HepG2 (cell line): ENCODE measurements around the gene TAB2. TPM values are rescaled to one million over a fixed set of nuclear protein-coding genes. Genes with fewer than 3 reads are reported as not detected.

Experiments
- ATAC-seq: fragments of 200-7000 bp; cut with Tn5 transposase; 3 replicates; pipeline ENCODE4 v1.9.1; 2020; ENCODE audit warnings: mild to moderate bottlenecking, moderate library complexity
- BruUV-seq: library from RNA; stranded (reverse); fragments of 400-500 nt; replicated peaks from 2 replicates; lab custom pipeline; 2021; lab: Mats Ljungman, UMichigan
- CTCF ChIA-PET: fragments of 300-600 bp; formaldehyde crosslinking; extraction: SDS; loops from one replicate; lab custom pipeline; 2021; ENCODE audit warnings: low total read pairs, inconsistent platforms, low intra/inter-chr PET ratio; lab: Yijun Ruan, JAX
- POLR2A ChIA-PET: fragments of 350-600 bp; sonication (Branson Sonifier 250); formaldehyde crosslinking; loops from one replicate; lab custom pipeline; 2020; ENCODE audit warnings: antibody characterized with exemption, inconsistent platforms; lab: Yijun Ruan, JAX
- DNase-seq: peaks from one replicate; pipeline ENCODE4 v3.0.0-alpha.2; 2015; ENCODE audit warnings: low spot score
- FAIRE-seq: peaks from 3 replicates; lab custom pipeline; 2011; peaks lifted over from hg19 to GRCh38; lab: Jason Lieb, UNC
- H2AFZ ChIP-seq: one replicate; pipeline ENCODE4 v1.6.1; 2011; ENCODE audit warnings: low read length, inconsistent platforms
- H3K27ac ChIP-seq: fragments of 300-600 bp; 3 replicates; pipeline ENCODE4 v1.8.0; 2011; ENCODE audit warnings: mixed run types, mild to moderate bottlenecking, mixed read lengths, low read length, inconsistent platforms; ENCODE audit not compliant: insufficient read depth; ENCODE audit errors: extremely low read length
- H3K27me3 ChIP-seq, 2 experiments: fragments of 200-600 bp in 1 of 2; 2 replicates in 1 of 2; 3 replicates in 1 of 2; pipeline versions ENCODE4 v1.6.0 to v1.8.0; 2011; ENCODE audit warnings: low read length in 2 of 2, mild to moderate bottlenecking in 2 of 2, moderate library complexity in 2 of 2, inconsistent platforms in 1 of 2; ENCODE audit not compliant: insufficient read depth in 2 of 2, control insufficient read depth in 1 of 2
- H3K36me3 ChIP-seq, 2 experiments: fragments of 200-600 bp in 1 of 2; replicated peaks in 1 of 2; 2 replicates in 1 of 2; 3 replicates in 1 of 2; pipeline versions ENCODE4 v1.5.1 to v1.8.0; 2011; ENCODE audit warnings: low read length in 2 of 2, inconsistent platforms in 1 of 2; ENCODE audit not compliant: insufficient read depth in 2 of 2, control insufficient read depth in 1 of 2
- H3K4me1 ChIP-seq: 2 replicates; pipeline ENCODE4 v1.5.1; 2012; ENCODE audit warnings: low read length, inconsistent platforms; ENCODE audit not compliant: insufficient read depth
- H3K4me2 ChIP-seq: 2 replicates; pipeline ENCODE4 v1.6.0; 2011; ENCODE audit warnings: low read depth, low read length, inconsistent platforms
- H3K4me3 ChIP-seq, 3 experiments: fragments of 200-600 bp in 1 of 3; sonication (generic), shearing (Covaris generic) in 1 of 3; replicated peaks in 1 of 3; 2 replicates each; pipeline ENCODE4 v1.5.1; 2011 to 2016; ENCODE audit warnings: low read length in 3 of 3, inconsistent platforms in 2 of 3, low read depth in 2 of 3, mild to moderate bottlenecking in 2 of 3, control low read depth in 1 of 3, mixed read lengths in 1 of 3; ENCODE audit not compliant: insufficient read depth in 1 of 3
- H3K79me2 ChIP-seq: one replicate; pipeline ENCODE4 v1.6.1; 2011; ENCODE audit warnings: low read length, inconsistent platforms; ENCODE audit not compliant: insufficient read depth
- H3K9ac ChIP-seq: 2 replicates; pipeline ENCODE4 v1.6.0; 2011; ENCODE audit warnings: mild to moderate bottlenecking, low read depth, low read length, inconsistent platforms; ENCODE audit not compliant: insufficient read depth
- H3K9me3 ChIP-seq: 2 replicates; pipeline ENCODE4 v1.5.1; 2012; ENCODE audit warnings: mild to moderate bottlenecking, low read length
- H4K20me1 ChIP-seq: 2 replicates; pipeline ENCODE4 v1.6.0; 2011; ENCODE audit warnings: inconsistent platforms, mild to moderate bottlenecking, low read length, moderate library complexity; ENCODE audit not compliant: insufficient read depth
- DNMT3B ChIP-seq: conservative IDR thresholded peaks from 2 replicates; pipeline ENCODE4 v1.6.1; 2016; ENCODE audit warnings: missing biosample characterization, control low read depth
- EED ChIP-seq: sonication (generic); formaldehyde crosslinking; IDR thresholded peaks from 2 replicates; pipeline ENCODE4 v1.5.0; 2020; ENCODE audit warnings: mild to moderate bottlenecking, missing genetic modification reagents
- MIXL1 ChIP-seq: IDR thresholded peaks from 2 replicates; pipeline ENCODE4 v1.6.1; 2016
- ZKSCAN1 ChIP-seq: fragments of 150-350 bp; IDR thresholded peaks from 2 replicates; pipeline ENCODE4 v1.6.1; 2014; ENCODE audit warnings: low read length
- ZNF784 ChIP-seq: sonication (generic); formaldehyde crosslinking; IDR thresholded peaks from 2 replicates; pipeline ENCODE4 v1.5.1; 2020; ENCODE audit warnings: missing genetic modification reagents, mild to moderate bottlenecking, borderline replicate concordance
- WGBS: methylation state at CpG from one replicate; pipeline ENCODE4 v1.1.6; 2017; ENCODE audit warnings: low lambda C conversion rate; 5-methylcytosine and 5-hydroxymethylcytosine counted together
- in situ Hi-C: cut with HindIII; loops from 2 replicates; pipeline ENCODE4 v1.10.0; 2017; ENCODE audit warnings: low pct_unique_long_range_greater_than_20kb; ENCODE audit not compliant: extremely low pct_ligation_motif_present
- intact Hi-C: fragments of 100-400 bp; cut with micrococcal nuclease; formaldehyde crosslinking; loops from one replicate; pipeline ENCODE4 v1.10.0; 2022; ENCODE audit not compliant: unreplicated experiment
- polyA plus RNA-seq, 8 experiments: library from polyadenylated mRNA; depleted of rRNA in 3 of 8; stranded (reverse) in 7 of 8; unstranded in 1 of 8; fragments of >200 nt; fragmentation: Illumina TruSeq in 4 of 8; extraction: Trizol in 4 of 8; gene quantifications; 2 replicates each; pipeline versions ENCODE4 v1.2.1 to v1.2.3, GENCODE V29; 2011 to 2016; ENCODE audit warnings: low read depth in 4 of 8, missing spikeins in 1 of 8, mixed read lengths in 1 of 8; ENCODE audit not compliant: insufficient read depth in 1 of 8
- total RNA-seq, 5 experiments: library from RNA; depleted of rRNA; stranded (reverse); fragments of >200 nt; fragmentation: Illumina TruSeq; extraction: Trizol; gene quantifications; 2 replicates each; pipeline ENCODE4 v1.2.3, GENCODE V29; 2016; ENCODE audit warnings: low read depth in 1 of 5
- TF ChIP-seq, protein P1 (sequence below): sonication (generic); formaldehyde crosslinking; IDR thresholded peaks from 2 replicates; pipeline ENCODE4 v1.9.0; 2021; ENCODE audit warnings: missing genetic modification reagents, mild to moderate bottlenecking, borderline replicate concordance
- TF ChIP-seq, protein P2 (sequence below): sonication (generic); formaldehyde crosslinking; IDR thresholded peaks from 2 replicates; pipeline ENCODE4 v1.8.0; 2022; ENCODE audit warnings: missing genetic modification reagents, low read depth, mild to moderate bottlenecking, borderline replicate concordance

The TAB2 gene
- total and polyA plus RNA-seq, 2 of the 13 experiments (the other 11 are each of a cell fraction or from before 2014, with no cell fraction given) = 23.7 to 50.2 TPM

DNA sequence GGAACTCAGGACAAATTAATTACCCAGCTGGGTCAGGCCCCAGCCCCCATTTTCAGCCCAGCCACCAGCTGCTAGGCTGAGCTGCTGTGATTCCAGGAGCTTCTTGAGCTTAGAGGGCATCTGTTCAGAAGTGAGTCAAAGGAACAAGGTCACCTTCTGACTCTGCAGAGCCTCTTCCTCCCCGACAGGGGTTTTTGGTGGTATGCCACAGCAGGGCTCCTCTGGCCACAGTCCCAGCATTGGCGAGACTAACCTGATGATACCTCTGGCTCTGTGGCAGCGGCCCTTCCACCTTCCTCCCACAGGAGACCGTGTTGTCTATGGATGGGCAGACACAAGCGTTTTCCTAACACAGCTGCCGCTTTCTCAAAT lies 127.6 kb downstream of the TAB2 start:
- Histone ChIP-seq H2AFZ (no peak overlapping the region), H3K36me3 (no peaks in the 10 kb centered on the region), H3K9ac (no peak overlapping the region), H3K27ac (no peak overlapping the region), H4K20me1 (no peaks in the 10 kb centered on the region), H3K27me3 (no peaks in the 10 kb centered on the region), H3K4me2 (peak overlapping the region; percentile 15), H3K9me3 (no peaks in the 10 kb centered on the region), H3K4me3 (0 out of 6 replicates have a peak overlapping the region, but pooled peaks of 1 of the 3 experiments have one; percentile 1), H3K4me1 (peaks cover 44% of the 10 kb centered on the region), H3K79me2 (no peaks in the 10 kb centered on the region)
- in situ Hi-C loops (no loop called here), intact Hi-C loops (no loop called here)
- ATAC-seq = peak; percentile 10
- ChIA-PET POLR2A (no interaction called here), CTCF (no interaction called here)
- TF ChIP-seq, protein P1, sequence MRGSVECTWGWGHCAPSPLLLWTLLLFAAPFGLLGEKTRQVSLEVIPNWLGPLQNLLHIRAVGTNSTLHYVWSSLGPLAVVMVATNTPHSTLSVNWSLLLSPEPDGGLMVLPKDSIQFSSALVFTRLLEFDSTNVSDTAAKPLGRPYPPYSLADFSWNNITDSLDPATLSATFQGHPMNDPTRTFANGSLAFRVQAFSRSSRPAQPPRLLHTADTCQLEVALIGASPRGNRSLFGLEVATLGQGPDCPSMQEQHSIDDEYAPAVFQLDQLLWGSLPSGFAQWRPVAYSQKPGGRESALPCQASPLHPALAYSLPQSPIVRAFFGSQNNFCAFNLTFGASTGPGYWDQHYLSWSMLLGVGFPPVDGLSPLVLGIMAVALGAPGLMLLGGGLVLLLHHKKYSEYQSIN (CRISPR knock-in tag) = no peak
- TF ChIP-seq EED = no peak
- no peak for TF ChIP-seq ZNF784 (CRISPR knock-in tag)
- TF ChIP-seq MIXL1 (CRISPR knock-in tag) = 0 out of 2 replicates have a peak, but pooled peaks have one; percentile 51
- DNase-seq = no peak
- BruUV-seq = no TSS peak
- 43% methylated on average over 5 of the region's 6 CpGs for WGBS
- FAIRE-seq = no peak

GRCh38 chr6:149445573-149445972 lies 128.1 kb downstream of the TAB2 start:
- no peaks in the 10 kb centered on the region for H3K79me2 ChIP-seq
- peak overlapping the region; percentile 15 for H3K4me2 ChIP-seq
- no peak overlapping the region for H3K27ac ChIP-seq
- CTCF ChIA-PET = no interaction called here
- no peaks in the 10 kb centered on the region for H4K20me1 ChIP-seq
- 48% methylated on average over 7 of the region's 7 CpGs for WGBS
- no TSS peak for BruUV-seq
- DNase-seq (no peak), ATAC-seq (peak; percentile 19), FAIRE-seq (no peak)
- H2AFZ ChIP-seq = no peak overlapping the region
- no peak overlapping the region for H3K9ac ChIP-seq
- POLR2A ChIA-PET = no interaction called here
- H3K27me3 ChIP-seq = no peaks in the 10 kb centered on the region
- H3K36me3 ChIP-seq = no peaks in the 10 kb centered on the region
- no peaks in the 10 kb centered on the region for H3K9me3 ChIP-seq
- H3K4me3 ChIP-seq = 0 out of 6 replicates have a peak overlapping the region, but pooled peaks of 1 of the 3 experiments have one; percentile 1
- H3K4me1 ChIP-seq = peaks cover 40% of the 10 kb centered on the region
- in situ Hi-C loops = no loop called here
- intact Hi-C loops = no loop called here
- TF ChIP-seq DNMT3B (CRISPR knock-in tag) = no peak
- no peak for TF ChIP-seq ZKSCAN1
- TF ChIP-seq, protein P2, sequence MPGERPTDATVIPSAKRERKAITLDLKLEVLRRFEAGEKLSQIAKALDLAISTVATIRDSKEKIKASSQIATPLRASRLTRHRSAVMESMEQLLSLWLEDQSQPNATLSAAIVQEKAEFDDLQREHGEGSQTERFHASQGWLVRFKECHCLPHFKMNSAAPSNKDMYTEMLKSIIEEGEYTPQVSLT (CRISPR knock-in tag) = no peak
